NCI-H446 treated with DMSO at 0.1 percent for 48 hours (cell line): ENCODE measurements around the gene HOXA4.

Source experiments
- DNase-seq: peaks from one replicate; lab custom pipeline; 2025; lab: John Stamatoyannopoulos, UW

HOXA4 gene

GRCh38 chr7:27116962-27117886 lies 13.3 kb downstream of the HOXA4 start:
- no peak for DNase-seq

- DNase-seq: no peak
Measured at GRCh38 chr7:27116031-27116961, 14.3 kb downstream of the HOXA4 start.

GRCh38 chr7:27115221-27116026 lies 15.1 kb downstream of the HOXA4 start:
- no peak for DNase-seq

- no peak for DNase-seq
Measured at GRCh38 chr7:27114881-27115220, 15.7 kb downstream of the HOXA4 start.

GRCh38 chr7:27113991-27114769 lies 16.4 kb downstream of the HOXA4 start:
- no peak for DNase-seq

GRCh38 chr7:27112955-27113949 lies 17.3 kb downstream of the HOXA4 start:
- DNase-seq: no peak

- DNase-seq: no peak
Measured at GRCh38 chr7:27112361-27112760, 18.2 kb downstream of the HOXA4 start.

- no peak for DNase-seq
Measured at GRCh38 chr7:27111751-27112277, 18.7 kb downstream of the HOXA4 start.

GRCh38 chr7:27111042-27111750 lies 19.4 kb downstream of the HOXA4 start:
- no peak for DNase-seq

- DNase-seq: no peak
Measured at GRCh38 chr7:27110186-27111031, 20.1 kb downstream of the HOXA4 start.

- no peak for DNase-seq
Measured at GRCh38 chr7:27109466-27110185, 20.9 kb downstream of the HOXA4 start.

- DNase-seq: no peak
Measured at GRCh38 chr7:27108390-27109127, 22.0 kb downstream of the HOXA4 start.

- no peak for DNase-seq
Measured at GRCh38 chr7:27107391-27108381, 22.9 kb downstream of the HOXA4 start.

- DNase-seq: no peak
Measured at GRCh38 chr7:27106901-27107240, 23.7 kb downstream of the HOXA4 start.

GRCh38 chr7:27106181-27106900 lies 24.2 kb downstream of the HOXA4 start:
- no peak for DNase-seq
